Measurements from ENCODE around the gene ACER3.

GRCh38 chr11:77035039-77035438 is 174.3 kb downstream of the ACER3 start:
- no peak for TF ChIP-seq CTCF (conservative IDR thresholded peaks at IDR 0.05; ENCODE audit: low read depth, low read length)
- no peak for TF ChIP-seq EZH2 (IDR thresholded peaks at IDR 0.05; ENCODE audit: borderline replicate concordance, low read depth, low read length, poor library complexity, severe bottlenecking)
